Prostate gland (tissue), 2 donors: Measurements from ENCODE around the gene GSTM2. TPM values are rescaled to one million over a fixed set of nuclear protein-coding genes. Genes with fewer than 3 reads are reported as not detected.
A peak's percentile ranks its signal among the peaks of the same experiment; 100 is the strongest.
"Not testable (repeated sequence)": the region's sequence is repeated elsewhere in the genome, so short reads cannot be mapped to it uniquely, and the experiment has no call there.

Experiments used
- DNase-seq: peaks from one replicate; pipeline ENCODE4 v3.0.0-alpha.2; 2019; ENCODE audit warnings: low spot score
- H3K27ac ChIP-seq, 2 donors: fragments of 200-600 bp; sonication (generic); 2 replicates each; pipeline ENCODE4 v1.5.1; 2017 to 2019
- H3K27me3 ChIP-seq: fragments of 200-600 bp; sonication (generic); replicated peaks from 2 replicates; pipeline ENCODE4 v1.5.1; 2019; ENCODE audit not compliant: insufficient read depth
- H3K36me3 ChIP-seq, 2 donors: fragments of 200-600 bp; sonication (generic); 1 replicate in 1 of 2; 2 replicates in 1 of 2; pipeline versions ENCODE4 v1.5.1 to v1.8.1; 2017 to 2019
- H3K4me1 ChIP-seq: fragments of 200-600 bp; sonication (generic); replicated peaks from 2 replicates; pipeline ENCODE4 v1.5.1; 2019
- H3K4me3 ChIP-seq, 2 donors: fragments of 200-600 bp; sonication (generic); 2 replicates each; pipeline ENCODE4 v1.5.1; 2017 to 2019
- H3K9me3 ChIP-seq: fragments of 200-600 bp; sonication (generic); 2 replicates; pipeline ENCODE4 v1.5.1; 2017
- CTCF ChIP-seq, 4 experiments: fragments of 200-600 bp in 2 of 4; fragments of 450-650 bp in 2 of 4; sonication (generic) in 2 of 4; IDR thresholded peaks; 1 replicate in 3 of 4; 2 replicates in 1 of 4; pipeline ENCODE4 v1.5.1; 2016 to 2019; ENCODE audit warnings: antibody characterized with exemption in 4 of 4, mild to moderate bottlenecking in 2 of 4, moderate library complexity in 2 of 4
- POLR2A ChIP-seq: fragments of 450-650 bp; IDR thresholded peaks from one replicate; pipeline ENCODE4 v1.6.1; 2016; ENCODE audit warnings: antibody characterized with exemption, mild to moderate bottlenecking
- POLR2AphosphoS5 ChIP-seq: sonication (generic); formaldehyde crosslinking; IDR thresholded peaks from one replicate; pipeline ENCODE4 v1.6.1; 2017; ENCODE audit warnings: antibody characterized with exemption
- WGBS: methylation state at CpG from one replicate; pipeline ENCODE4 v1.1.5; 2018; 5-methylcytosine and 5-hydroxymethylcytosine counted together
- intact Hi-C: fragments of 100-400 bp; cut with DNase I; formaldehyde crosslinking; loops from one replicate; pipeline ENCODE4 v1.14.2; 2022
- total RNA-seq, 2 donors: library from RNA; depleted of rRNA; stranded (reverse); fragments of >200 nt; gene quantifications; one replicate each; pipeline ENCODE4 v1.1.0, GENCODE V29; 2016

The GSTM2 gene
- total RNA-seq, 2 donors from 2014 or later: 47.5 to 79.5 TPM

- Histone ChIP-seq H3K36me3 (no peaks in the 10 kb centered on the region), H3K9me3 (no peaks in the 10 kb centered on the region), H3K4me1 (no peaks in the 10 kb centered on the region), H3K27ac (no peak overlapping the region), H3K4me3 (no peak overlapping the region), H3K27me3 (no peaks in the 10 kb centered on the region)
- no peak for DNase-seq
- WGBS: 73% methylated on average over 8 of the region's 8 CpGs
- TF ChIP-seq CTCF (IDR thresholded peaks at IDR 0.05): no peak
- no peak for TF ChIP-seq POLR2A
- no peak for TF ChIP-seq POLR2AphosphoS5
- intact Hi-C loops: no loop called here
Observed at GRCh38 chr1:109704173-109704572, 36.3 kb downstream of the GSTM2 start.

GRCh38 chr1:109705411-109705810 is 37.6 kb downstream of the GSTM2 start:
- no peak overlapping the region for H3K27ac ChIP-seq
- no peak for DNase-seq
- H3K36me3 ChIP-seq: no peaks in the 10 kb centered on the region
- intact Hi-C loops: no loop called here
- WGBS: 57% methylated on average over 4 of the region's 4 CpGs
- H3K27me3 ChIP-seq: no peaks in the 10 kb centered on the region
- H3K4me3 ChIP-seq: no peak overlapping the region
- H3K4me1 ChIP-seq: no peaks in the 10 kb centered on the region
- H3K9me3 ChIP-seq: no peaks in the 10 kb centered on the region
- TF ChIP-seq CTCF (IDR thresholded peaks at IDR 0.05): no peak
- TF ChIP-seq POLR2AphosphoS5: peak; percentile 47
- TF ChIP-seq POLR2A: no peak

- DNase-seq, H3K27ac ChIP-seq, H3K36me3 ChIP-seq, intact Hi-C loops, H3K4me3 ChIP-seq, H3K4me1 ChIP-seq, H3K27me3 ChIP-seq, H3K9me3 ChIP-seq: not testable (repeated sequence)
- 81% methylated on average over 4 of the region's 4 CpGs for WGBS
Observed at GRCh38 chr1:109708949-109709348, 41.1 kb downstream of the GSTM2 start.

- intact Hi-C loops, H3K4me1 ChIP-seq, DNase-seq, H3K36me3 ChIP-seq, H3K9me3 ChIP-seq, H3K27me3 ChIP-seq, H3K27ac ChIP-seq, H3K4me3 ChIP-seq: not testable (repeated sequence)
Observed at GRCh38 chr1:109709822-109710221, 42.0 kb downstream of the GSTM2 start.

GRCh38 chr1:109711593-109712320 is 43.9 kb downstream of the GSTM2 start, which contains the start of gene GSTM5:
TSS of gene GSTM5 (plus strand) at chr1:109712251. CDS start at chr1:109712313, 62 bp downstream.
- H3K36me3 ChIP-seq, H3K9me3 ChIP-seq, H3K27me3 ChIP-seq, intact Hi-C loops, H3K4me1 ChIP-seq, H3K27ac ChIP-seq, DNase-seq: not testable (repeated sequence)
- peak within 1 kb of the TSS; percentile 19 to 21 for H3K4me3 ChIP-seq
- WGBS: 39% methylated on average over 31 of the region's 33 CpGs

GRCh38 chr1:109712321-109712864 is 44.5 kb downstream of the GSTM2 start:
- H3K27me3 ChIP-seq: no peaks in the 10 kb centered on the region
- peak overlapping the region; percentile 19 to 21 for H3K4me3 ChIP-seq
- H3K9me3 ChIP-seq: no peaks in the 10 kb centered on the region
- WGBS: 64% methylated on average over 19 of the region's 22 CpGs
- H3K4me1 ChIP-seq: no peaks in the 10 kb centered on the region
- intact Hi-C loops: no loop called here
- H3K36me3 ChIP-seq: no peaks in the 10 kb centered on the region
- H3K27ac ChIP-seq: no peak overlapping the region
- no peak for DNase-seq
- TF ChIP-seq CTCF (IDR thresholded peaks at IDR 0.05) (no peak), POLR2AphosphoS5 (no peak), POLR2A (no peak)
